Progenitor cell of endocrine pancreas (in vitro differentiated cells): ENCODE data around the gene MAN2A1. TPM values are rescaled to one million over a fixed set of nuclear protein-coding genes. Genes with fewer than 3 reads are reported as not detected.

Experiments used
- DNase-seq: peaks from one replicate; pipeline ENCODE4 v3.0.0; 2021; ENCODE audit warnings: low spot score; ENCODE audit not compliant: unreplicated experiment
- H3K27ac Mint-ChIP-seq: 2 replicates; pipeline ENCODE4 v1.8.0; 2021; ENCODE audit warnings: mild to moderate bottlenecking, moderate library complexity, mixed read lengths
- H3K27me3 Mint-ChIP-seq: 2 replicates; pipeline ENCODE4 v1.8.0; 2021; ENCODE audit warnings: mixed read lengths
- H3K36me3 Mint-ChIP-seq: 2 replicates; pipeline ENCODE4 v1.8.0; 2022; ENCODE audit warnings: mixed read lengths; ENCODE audit not compliant: insufficient read depth
- H3K4me1 Mint-ChIP-seq: 2 replicates; pipeline ENCODE4 v1.8.0; 2021; ENCODE audit warnings: low read depth, mixed read lengths
- H3K4me3 Mint-ChIP-seq: 2 replicates; pipeline ENCODE4 v1.8.0; 2021; ENCODE audit warnings: low read depth, mild to moderate bottlenecking, moderate library complexity, mixed read lengths
- H3K9me3 Mint-ChIP-seq: 2 replicates; pipeline ENCODE4 v1.8.0; 2021; ENCODE audit warnings: low read depth, mixed read lengths
- CTCF ChIP-seq: fragments of 200-600 bp; sonication (generic); IDR thresholded peaks from one replicate; pipeline ENCODE4 v1.5.0; 2021; ENCODE audit warnings: antibody characterized with exemption, mild to moderate bottlenecking; ENCODE audit not compliant: unreplicated experiment
- total RNA-seq: library from RNA; stranded (reverse); gene quantifications from 2 replicates; pipeline ENCODE4 v1.2.1, GENCODE V29; 2021

MAN2A1 gene
- total RNA-seq, 1 donor from 2014 or later, result 41.9 TPM

GRCh38 chr5:109668237-109668636 lies 21.5 kb upstream of the MAN2A1 start:
- no peak for TF ChIP-seq CTCF
- H3K36me3 Mint-ChIP-seq, result no peaks in the 10 kb centered on the region
- peak overlapping the region; percentile 0 for H3K27ac Mint-ChIP-seq
- peaks cover 6% of the 10 kb centered on the region for H3K4me1 Mint-ChIP-seq
- no peaks in the 10 kb centered on the region for H3K9me3 Mint-ChIP-seq
- DNase-seq, result no peak
- no peak overlapping the region for H3K4me3 Mint-ChIP-seq
- H3K27me3 Mint-ChIP-seq, result no peaks in the 10 kb centered on the region

GRCh38 chr5:109668668-109669422 lies 20.9 kb upstream of the MAN2A1 start:
- H3K4me3 Mint-ChIP-seq, result no peak overlapping the region
- DNase-seq, result no peak
- no peaks in the 10 kb centered on the region for H3K36me3 Mint-ChIP-seq
- no peaks in the 10 kb centered on the region for H3K9me3 Mint-ChIP-seq
- no peak for TF ChIP-seq CTCF
- H3K4me1 Mint-ChIP-seq, result peaks cover 6% of the 10 kb centered on the region
- H3K27me3 Mint-ChIP-seq, result no peaks in the 10 kb centered on the region
- no peak overlapping the region for H3K27ac Mint-ChIP-seq

- Mint-ChIP-seq H3K4me1 (peaks cover 6% of the 10 kb centered on the region), H3K4me3 (no peak overlapping the region), H3K9me3 (no peaks in the 10 kb centered on the region), H3K27ac (no peak overlapping the region), H3K27me3 (no peaks in the 10 kb centered on the region), H3K36me3 (no peaks in the 10 kb centered on the region)
- TF ChIP-seq CTCF, result no peak
- no peak for DNase-seq
These were observed 19.6 kb upstream of the MAN2A1 start for GRCh38 chr5:109669991-109670706.

- Mint-ChIP-seq H3K4me1 (peaks cover 6% of the 10 kb centered on the region), H3K27me3 (no peaks in the 10 kb centered on the region), H3K4me3 (no peak overlapping the region), H3K9me3 (no peaks in the 10 kb centered on the region), H3K36me3 (no peaks in the 10 kb centered on the region), H3K27ac (no peak overlapping the region)
- DNase-seq, result no peak
- no peak for TF ChIP-seq CTCF
These were observed 18.6 kb upstream of the MAN2A1 start for GRCh38 chr5:109671136-109671535.

- no peak overlapping the region for H3K27ac Mint-ChIP-seq
- no peaks in the 10 kb centered on the region for H3K36me3 Mint-ChIP-seq
- no peaks in the 10 kb centered on the region for H3K27me3 Mint-ChIP-seq
- peaks cover 2% of the 10 kb centered on the region for H3K4me1 Mint-ChIP-seq
- TF ChIP-seq CTCF, result no peak
- H3K9me3 Mint-ChIP-seq, result no peaks in the 10 kb centered on the region
- no peak overlapping the region for H3K4me3 Mint-ChIP-seq
- no peak for DNase-seq
These were observed 15.1 kb upstream of the MAN2A1 start for GRCh38 chr5:109674596-109674995.
